C4-2B (cell line): Measurements from ENCODE around the gene MPPE1.
"Not testable (repeated sequence)": the region's sequence is repeated elsewhere in the genome, so short reads cannot be mapped to it uniquely, and the experiment has no call there.

ENCODE experiments used
- H3K27ac ChIP-seq: fragments of 450-650 bp; 2 replicates; pipeline ENCODE4 v1.5.1; 2017
- CTCF ChIP-seq: fragments of 450-650 bp; conservative IDR thresholded peaks from 2 replicates; pipeline ENCODE4 v1.5.1; 2017; ENCODE audit warnings: mild to moderate bottlenecking
- ZFX ChIP-seq: fragments of 450-650 bp; IDR thresholded peaks from 2 replicates; pipeline ENCODE4 v1.6.1; 2017

MPPE1 gene

GRCh38 chr18:11943551-11943950, 35.4 kb upstream of the MPPE1 start:
- H3K27ac ChIP-seq = no peak overlapping the region
- TF ChIP-seq ZFX (no peak), CTCF (no peak)

- no peak for TF ChIP-seq CTCF
- no peak for TF ChIP-seq ZFX
- no peak overlapping the region for H3K27ac ChIP-seq
Measured at GRCh38 chr18:11940956-11941355, 32.8 kb upstream of the MPPE1 start.

- H3K27ac ChIP-seq = no peak overlapping the region
- peak; percentile 94 for TF ChIP-seq CTCF
- TF ChIP-seq ZFX = no peak
Measured at GRCh38 chr18:11937874-11938478, 29.9 kb upstream of the MPPE1 start.

- no peak for TF ChIP-seq ZFX
- TF ChIP-seq CTCF = no peak
Measured at GRCh38 chr18:11932393-11932792, 24.3 kb upstream of the MPPE1 start.

GRCh38 chr18:11927497-11927896, 19.4 kb upstream of the MPPE1 start:
- TF ChIP-seq CTCF (no peak), ZFX (no peak)

More at GRCh38 chr18:11932393-11932792, 24.3 kb upstream of the MPPE1 start:
- no peak overlapping the region for H3K27ac ChIP-seq

GRCh38 chr18:11925800-11926481, 17.8 kb upstream of the MPPE1 start:
- no peak overlapping the region for H3K27ac ChIP-seq
- TF ChIP-seq ZFX (no peak), CTCF (no peak)

More at GRCh38 chr18:11927497-11927896, 19.4 kb upstream of the MPPE1 start:
- H3K27ac ChIP-seq = no peak overlapping the region

GRCh38 chr18:11923450-11923849, 15.3 kb upstream of the MPPE1 start:
- TF ChIP-seq ZFX (no peak), CTCF (no peak)

GRCh38 chr18:11919522-11919921, 11.4 kb upstream of the MPPE1 start:
- not testable (repeated sequence) for H3K27ac ChIP-seq

More at GRCh38 chr18:11923450-11923849, 15.3 kb upstream of the MPPE1 start:
- no peak overlapping the region for H3K27ac ChIP-seq

GRCh38 chr18:11916880-11917279, 8.8 kb upstream of the MPPE1 start:
- H3K27ac ChIP-seq = not testable (repeated sequence)
